ENCODE results near the gene EEF1A1.
"Not testable (repeated sequence)": the region's sequence is repeated elsewhere in the genome, so short reads cannot be mapped to it uniquely, and the experiment has no call there.

Gene EEF1A1

GRCh38 chr6:73520688-73521350 lies at the start of gene EEF1A1:
TSS of gene EEF1A1 (minus strand) at chr6:73521032. CDS start at chr6:73520026, 1,006 bp downstream.
- DNase-seq (ENCODE audit: low spot score): peak; percentile 94

GRCh38 chr6:73569121-73569520 lies 48.3 kb upstream of the EEF1A1 start:
- DNase-seq (ENCODE audit: low spot score): no peak

- peak; percentile 39 for DNase-seq (ENCODE audit: low spot score)
Observed at GRCh38 chr6:73566954-73567591, 46.2 kb upstream of the EEF1A1 start.

GRCh38 chr6:73566486-73566871 lies 45.6 kb upstream of the EEF1A1 start:
- not testable (repeated sequence) for DNase-seq (ENCODE audit: low spot score)

- DNase-seq (ENCODE audit: low spot score): peak; percentile 54
Observed at GRCh38 chr6:73565767-73566485, 45.1 kb upstream of the EEF1A1 start.

- DNase-seq (ENCODE audit: low spot score): no peak
Observed at GRCh38 chr6:73564578-73565345, 43.9 kb upstream of the EEF1A1 start.

GRCh38 chr6:73562558-73562957 lies 41.7 kb upstream of the EEF1A1 start:
- DNase-seq (ENCODE audit: low spot score): no peak

- DNase-seq (ENCODE audit: low spot score): no peak
Observed at GRCh38 chr6:73560853-73561407, 40.1 kb upstream of the EEF1A1 start.

- DNase-seq (ENCODE audit: low spot score): no peak
Observed at GRCh38 chr6:73560182-73560732, 39.4 kb upstream of the EEF1A1 start.

- DNase-seq (ENCODE audit: low spot score): not testable (repeated sequence)
Observed at GRCh38 chr6:73559399-73559794, 38.6 kb upstream of the EEF1A1 start.

GRCh38 chr6:73558624-73559398 lies 38.0 kb upstream of the EEF1A1 start:
- DNase-seq (ENCODE audit: low spot score): peak; percentile 23

GRCh38 chr6:73556836-73557235 lies 36.0 kb upstream of the EEF1A1 start:
- DNase-seq (ENCODE audit: low spot score): no peak

GRCh38 chr6:73555380-73555949 lies 34.6 kb upstream of the EEF1A1 start:
- not testable (repeated sequence) for DNase-seq (ENCODE audit: low spot score)

- not testable (repeated sequence) for DNase-seq (ENCODE audit: low spot score)
Observed at GRCh38 chr6:73551115-73551514, 30.3 kb upstream of the EEF1A1 start.

GRCh38 chr6:73548458-73549446 lies 27.9 kb upstream of the EEF1A1 start:
- no peak for DNase-seq (ENCODE audit: low spot score)

- no peak for DNase-seq (ENCODE audit: low spot score)
Observed at GRCh38 chr6:73547036-73547435, 26.2 kb upstream of the EEF1A1 start.

- DNase-seq (ENCODE audit: low spot score): no peak
Observed at GRCh38 chr6:73542891-73543290, 22.1 kb upstream of the EEF1A1 start.

GRCh38 chr6:73542481-73542880 lies 21.6 kb upstream of the EEF1A1 start:
- not testable (repeated sequence) for DNase-seq (ENCODE audit: low spot score)

GRCh38 chr6:73538116-73538779 lies 17.4 kb upstream of the EEF1A1 start:
- DNase-seq (ENCODE audit: low spot score): no peak

All from iPS-NIHi11 (cell line).